OCI-LY7 (cell line): Measurements from ENCODE around the gene PLTP. TPM values are rescaled to one million over a fixed set of nuclear protein-coding genes. Genes with fewer than 3 reads are reported as not detected.

Experiments used
- BruUV-seq: library from RNA; stranded (reverse); fragments of 400-500 nt; replicated peaks from 2 replicates; lab custom pipeline; 2021; lab: Mats Ljungman, UMichigan
- CTCF ChIA-PET: fragments of 300-600 bp; sonication (Branson Sonifier 250); formaldehyde crosslinking; loops from one replicate; lab custom pipeline; 2022; ENCODE audit warnings: antibody characterized with exemption; ENCODE audit not compliant: unreplicated experiment; lab: Charles Lee
- POLR2A ChIA-PET: fragments of 300-600 bp; sonication (Branson Sonifier 250); formaldehyde crosslinking; loops from one replicate; lab custom pipeline; 2022; ENCODE audit warnings: antibody characterized with exemption; lab: Charles Lee
- DNase-seq: peaks from one replicate; pipeline ENCODE4 v3.0.0-alpha.2; 2015; ENCODE audit warnings: low spot score
- H2AFZ ChIP-seq: fragments of 200-600 bp; sonication (generic), shearing (Covaris generic); 2 replicates; pipeline ENCODE4 v1.6.1; 2014; ENCODE audit warnings: mild to moderate bottlenecking, antibody characterized with exemption, low read length, moderate library complexity
- H3K27ac ChIP-seq: fragments of 200-600 bp; sonication (generic); 2 replicates; pipeline ENCODE4 v1.5.1; 2014; ENCODE audit warnings: mixed run types, low read depth, mild to moderate bottlenecking, moderate library complexity, low read length, inconsistent platforms; ENCODE audit not compliant: poor library complexity, severe bottlenecking
- H3K36me3 ChIP-seq: fragments of 200-600 bp; sonication (generic); 2 replicates; pipeline ENCODE4 v1.6.1; 2014; ENCODE audit warnings: mild to moderate bottlenecking, antibody characterized with exemption, low read length, moderate library complexity, mixed read lengths; ENCODE audit not compliant: insufficient read depth
- H3K4me1 ChIP-seq: fragments of 200-600 bp; sonication (generic); 2 replicates; pipeline ENCODE4 v1.5.1; 2014; ENCODE audit warnings: mild to moderate bottlenecking, low read length; ENCODE audit not compliant: insufficient read depth, poor library complexity, severe bottlenecking
- H3K4me2 ChIP-seq: fragments of 200-600 bp; sonication (generic); 2 replicates; pipeline ENCODE4 v1.6.1; 2014; ENCODE audit warnings: mild to moderate bottlenecking, low read length
- H3K4me3 ChIP-seq: fragments of 200-600 bp; sonication (generic); 2 replicates; pipeline ENCODE4 v1.5.1; 2014; ENCODE audit warnings: mild to moderate bottlenecking, low read depth, low read length; ENCODE audit not compliant: poor library complexity, severe bottlenecking
- H3K79me2 ChIP-seq: fragments of 200-600 bp; sonication (generic); 2 replicates; pipeline ENCODE4 v1.6.1; 2016; ENCODE audit warnings: low read depth, mild to moderate bottlenecking, low read length, moderate library complexity, mixed read lengths; ENCODE audit not compliant: insufficient read depth
- H3K9me2 ChIP-seq: fragments of 200-600 bp; sonication (generic); 2 replicates; pipeline ENCODE4 v1.6.1; 2016; ENCODE audit warnings: mild to moderate bottlenecking, low read length, mixed read lengths; ENCODE audit not compliant: insufficient read depth
- H3K9me3 ChIP-seq: fragments of 200-600 bp; sonication (generic); 2 replicates; pipeline ENCODE4 v1.6.1; 2014; ENCODE audit warnings: mild to moderate bottlenecking, mixed run types, low read length, mixed read lengths
- H4K20me1 ChIP-seq: fragments of 200-600 bp; sonication (generic); 2 replicates; pipeline ENCODE4 v1.6.1; 2014; ENCODE audit warnings: mild to moderate bottlenecking, antibody characterized with exemption, low read length, moderate library complexity, mixed read lengths; ENCODE audit not compliant: insufficient read depth
- CTCF ChIP-seq: fragments of 200-600 bp; sonication (generic); conservative IDR thresholded peaks from 2 replicates; pipeline ENCODE4 v1.5.1; 2014; ENCODE audit warnings: mild to moderate bottlenecking, antibody characterized with exemption, low read length, moderate library complexity, mixed read lengths
- EZH2phosphoT487 ChIP-seq: fragments of 200-600 bp; sonication (generic); IDR thresholded peaks from 2 replicates; pipeline ENCODE4 v1.6.1; 2018; ENCODE audit warnings: low read depth, borderline replicate concordance, mild to moderate bottlenecking, mixed run types, antibody characterized with exemption, low read length, moderate library complexity, mixed read lengths
- intact Hi-C: fragments of 100-400 bp; cut with micrococcal nuclease; formaldehyde crosslinking; loops from one replicate; pipeline ENCODE4 v1.10.0; 2022; ENCODE audit not compliant: unreplicated experiment
- total RNA-seq, 2 experiments: library from RNA; depleted of rRNA in 1 of 2; stranded (reverse); fragments of >200 nt in 1 of 2; shearing (Covaris generic) in 1 of 2; gene quantifications; 2 replicates each; pipeline ENCODE4 v1.2.3, GENCODE V29; 2014 to 2022

Gene PLTP
- total RNA-seq, 2 experiments from 2014 or later: 12.7 to 17.1 TPM

DNA sequence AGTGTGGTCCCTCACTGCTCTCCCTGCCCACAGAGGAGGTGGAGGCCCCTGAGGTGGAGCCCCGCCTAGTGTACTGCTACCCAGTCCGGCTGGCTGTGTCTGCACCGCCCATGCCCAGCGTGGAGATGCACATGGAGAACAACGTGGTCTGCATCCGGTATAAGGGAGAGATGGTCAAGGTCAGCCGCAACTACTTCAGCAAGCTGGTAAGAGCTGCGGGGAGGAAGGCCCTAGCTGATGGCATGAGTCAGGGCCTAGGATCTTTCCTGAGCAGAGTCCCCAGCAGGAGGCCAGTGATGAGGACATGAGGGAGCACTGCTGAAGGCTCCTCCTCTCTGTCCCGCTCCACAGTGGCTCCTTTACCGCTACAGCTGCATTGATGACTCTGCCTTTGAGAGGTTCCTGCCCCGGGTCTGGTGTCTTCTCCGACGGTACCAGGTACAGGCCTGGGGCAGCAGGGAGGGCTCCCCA lies 33.8 kb upstream of the PLTP start:
- CTCF ChIA-PET: no interaction called here
- no TSS peak for BruUV-seq
- no peaks in the 10 kb centered on the region for H3K9me2 ChIP-seq

DNA sequence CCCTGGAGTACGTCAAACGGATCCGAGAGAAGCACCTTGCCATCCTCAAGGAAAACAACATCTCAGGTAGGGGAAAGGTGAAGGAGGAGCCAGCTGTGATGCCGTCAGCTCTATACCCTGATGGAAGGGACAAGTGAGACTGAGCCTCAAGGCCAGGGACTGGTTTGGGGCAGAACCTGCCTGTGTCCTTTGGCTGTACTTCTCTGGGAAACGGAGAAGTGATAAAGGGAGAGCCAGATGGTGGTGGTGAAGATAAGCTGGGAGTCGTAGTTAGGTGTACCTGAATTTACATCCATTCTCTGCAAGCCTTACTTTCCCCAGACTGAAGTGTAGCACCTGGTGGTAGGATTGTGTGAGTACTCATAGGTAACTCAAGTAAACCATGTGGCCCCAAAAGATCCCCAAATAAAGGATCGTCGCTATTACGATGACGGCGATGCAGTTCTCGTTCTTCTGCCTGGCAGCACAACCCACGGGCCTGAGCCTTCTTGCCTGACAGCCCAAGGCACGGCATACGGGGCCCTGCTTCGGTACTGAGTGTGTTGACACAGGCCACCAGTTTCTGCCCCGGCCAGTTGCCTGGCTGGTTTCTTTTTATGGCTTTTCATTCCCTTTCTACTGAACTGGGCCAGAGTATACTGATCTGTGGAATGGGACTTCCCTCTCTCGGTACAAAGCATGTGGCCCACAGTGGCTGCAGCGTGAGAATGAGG lies 33.2 kb upstream of the PLTP start:
- Histone ChIP-seq H3K4me3 (no peak overlapping the region), H3K4me2 (no peak overlapping the region), H2AFZ (no peak overlapping the region), H3K9me3 (no peaks in the 10 kb centered on the region), H3K9me2 (no peaks in the 10 kb centered on the region), H4K20me1 (no peaks in the 10 kb centered on the region), H3K36me3 (peaks cover 91% of the 10 kb centered on the region), H3K4me1 (no peaks in the 10 kb centered on the region), H3K79me2 (no peaks in the 10 kb centered on the region), H3K27ac (no peak overlapping the region)
- ChIA-PET POLR2A (no interaction called here), CTCF (no interaction called here)
- intact Hi-C loops: no loop called here
- DNase-seq: no peak
- TF ChIP-seq EZH2phosphoT487 (no peak), CTCF (no peak)
- BruUV-seq: no TSS peak

More for the DNA sequence above, 33.8 kb upstream of the PLTP start:
- H2AFZ ChIP-seq: no peak overlapping the region
- intact Hi-C loops: no loop called here
- H3K4me1 ChIP-seq: no peaks in the 10 kb centered on the region
- H3K9me3 ChIP-seq: no peaks in the 10 kb centered on the region
- no peaks in the 10 kb centered on the region for H4K20me1 ChIP-seq
- H3K36me3 ChIP-seq: peaks cover 90% of the 10 kb centered on the region
- POLR2A ChIA-PET: no interaction called here
- no peak overlapping the region for H3K27ac ChIP-seq
- TF ChIP-seq CTCF: no peak
- no peak for TF ChIP-seq EZH2phosphoT487
- no peak for DNase-seq
- no peaks in the 10 kb centered on the region for H3K79me2 ChIP-seq
- H3K4me2 ChIP-seq: no peak overlapping the region
- H3K4me3 ChIP-seq: no peak overlapping the region
